ENCODE measurements around the gene TMIGD1.

DNA sequence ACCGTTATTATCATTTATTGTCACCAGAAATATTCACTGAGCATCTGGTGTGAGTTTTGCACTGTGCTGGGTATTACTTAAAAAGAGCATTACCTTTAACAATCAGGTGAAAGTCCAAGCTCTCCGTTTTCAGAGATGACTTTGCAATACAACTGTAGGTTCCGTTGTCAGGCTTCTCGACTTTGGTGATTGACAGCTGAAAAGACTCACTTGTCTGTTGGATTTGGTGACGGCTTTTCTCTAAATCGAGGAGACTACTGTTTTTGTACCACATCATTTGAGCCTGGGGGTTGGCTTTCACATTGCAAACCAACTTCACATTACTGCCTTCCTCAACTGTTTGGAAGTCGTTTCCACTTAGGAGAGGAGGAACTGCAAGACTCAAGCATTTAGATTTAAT, 9.1 kb downstream of the TMIGD1 start:
- TF ChIP-seq, protein P1, sequence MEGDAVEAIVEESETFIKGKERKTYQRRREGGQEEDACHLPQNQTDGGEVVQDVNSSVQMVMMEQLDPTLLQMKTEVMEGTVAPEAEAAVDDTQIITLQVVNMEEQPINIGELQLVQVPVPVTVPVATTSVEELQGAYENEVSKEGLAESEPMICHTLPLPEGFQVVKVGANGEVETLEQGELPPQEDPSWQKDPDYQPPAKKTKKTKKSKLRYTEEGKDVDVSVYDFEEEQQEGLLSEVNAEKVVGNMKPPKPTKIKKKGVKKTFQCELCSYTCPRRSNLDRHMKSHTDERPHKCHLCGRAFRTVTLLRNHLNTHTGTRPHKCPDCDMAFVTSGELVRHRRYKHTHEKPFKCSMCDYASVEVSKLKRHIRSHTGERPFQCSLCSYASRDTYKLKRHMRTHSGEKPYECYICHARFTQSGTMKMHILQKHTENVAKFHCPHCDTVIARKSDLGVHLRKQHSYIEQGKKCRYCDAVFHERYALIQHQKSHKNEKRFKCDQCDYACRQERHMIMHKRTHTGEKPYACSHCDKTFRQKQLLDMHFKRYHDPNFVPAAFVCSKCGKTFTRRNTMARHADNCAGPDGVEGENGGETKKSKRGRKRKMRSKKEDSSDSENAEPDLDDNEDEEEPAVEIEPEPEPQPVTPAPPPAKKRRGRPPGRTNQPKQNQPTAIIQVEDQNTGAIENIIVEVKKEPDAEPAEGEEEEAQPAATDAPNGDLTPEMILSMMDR (IDR thresholded peaks at IDR 0.05), result no peak
- TF ChIP-seq POLR2A (IDR thresholded peaks at IDR 0.05), result no peak
